Measurements from ENCODE around the gene RIC1. TPM values are rescaled to one million over a fixed set of nuclear protein-coding genes. Genes with fewer than 3 reads are reported as not detected.
"Not testable (repeated sequence)": the region's sequence is repeated elsewhere in the genome, so short reads cannot be mapped to it uniquely, and the experiment has no call there.

The RIC1 gene
- total RNA-seq, 1 donor from 2014 or later, result 25.0 TPM

DNA sequence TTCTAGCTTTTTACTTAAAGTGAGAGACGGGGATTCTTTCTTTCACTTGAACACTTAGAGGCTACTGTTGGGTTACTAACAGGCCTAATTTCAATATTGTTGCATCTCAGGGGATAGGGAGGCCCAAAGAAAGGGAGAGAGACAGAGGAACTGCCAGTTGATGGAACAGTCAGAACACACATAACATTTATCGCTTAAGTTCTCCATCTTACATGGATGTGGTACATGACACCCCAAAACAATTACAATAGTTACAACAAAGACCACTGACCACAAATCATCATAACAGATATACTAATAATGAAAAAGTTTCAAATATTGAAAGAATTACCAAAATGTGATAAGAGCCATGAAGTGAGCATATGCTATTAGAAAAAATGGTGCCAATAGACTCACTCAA is 4.3 kb upstream of the RIC1 start:
- DNase-seq (ENCODE audit: low read depth in 2 of 2), result no peak

GRCh38 chr9:5626727-5627634 is 1.9 kb upstream of the RIC1 start:
- peak in 1 of 2 donors; percentile 79 for DNase-seq (ENCODE audit: low read depth in 2 of 2)

GRCh38 chr9:5627686-5628085 is 1.2 kb upstream of the RIC1 start:
- DNase-seq (ENCODE audit: low read depth in 2 of 2), result not testable (repeated sequence)

GRCh38 chr9:5628183-5628529 is 751 bp upstream of the RIC1 start:
- DNase-seq (ENCODE audit: low read depth in 2 of 2), result no peak

- peak in 1 of 2 donors; percentile 44 for DNase-seq (ENCODE audit: low read depth in 2 of 2)
These were observed 589 bp downstream of the RIC1 start for GRCh38 chr9:5629312-5630080.

GRCh38 chr9:5630081-5630507 is 1.2 kb downstream of the RIC1 start:
- DNase-seq (ENCODE audit: low read depth in 2 of 2), result peak; percentile 36 to 47

GRCh38 chr9:5631026-5631425 is 2.1 kb downstream of the RIC1 start:
- DNase-seq (ENCODE audit: low read depth in 2 of 2), result no peak

DNA sequence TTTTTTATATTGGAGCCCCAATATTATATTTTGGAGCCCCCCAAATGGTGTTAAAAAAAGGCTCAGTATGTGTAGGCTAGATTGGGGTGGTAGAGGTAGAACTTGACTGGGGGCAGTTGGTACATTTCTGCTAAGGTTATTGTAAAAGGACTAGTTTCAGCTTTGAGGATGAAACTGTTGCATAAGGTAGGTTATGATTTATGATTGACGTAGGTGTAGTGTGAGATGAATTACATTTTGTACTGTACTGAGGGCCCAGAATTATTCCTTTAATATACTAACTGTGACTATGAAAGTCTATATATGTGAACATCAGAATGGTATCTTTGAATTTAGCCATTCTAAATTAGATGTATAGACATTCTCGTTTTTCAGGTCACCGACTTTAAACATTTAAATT is 3.6 kb downstream of the RIC1 start:
- no peak for DNase-seq (ENCODE audit: low read depth in 2 of 2)

DNA sequence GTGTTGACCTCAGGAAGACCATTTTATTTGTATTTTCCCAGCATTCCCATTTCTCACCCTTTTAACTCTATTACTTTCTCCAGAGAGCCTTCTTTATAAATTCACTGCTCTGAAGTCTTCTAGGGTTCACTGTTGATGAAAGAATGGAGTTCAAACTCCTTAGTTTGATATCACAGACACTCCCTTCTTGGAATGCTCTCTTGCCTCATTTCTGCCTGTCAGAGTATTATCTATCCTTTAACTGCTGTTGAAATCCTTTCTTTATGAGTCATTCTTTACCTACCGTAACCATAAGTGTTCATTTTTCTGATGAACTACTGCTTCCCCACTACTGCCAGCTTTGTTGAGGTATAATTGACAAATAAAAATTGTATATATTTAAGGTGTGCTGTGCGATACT is 4.3 kb downstream of the RIC1 start:
- DNase-seq (ENCODE audit: low read depth in 2 of 2), result no peak

DNA sequence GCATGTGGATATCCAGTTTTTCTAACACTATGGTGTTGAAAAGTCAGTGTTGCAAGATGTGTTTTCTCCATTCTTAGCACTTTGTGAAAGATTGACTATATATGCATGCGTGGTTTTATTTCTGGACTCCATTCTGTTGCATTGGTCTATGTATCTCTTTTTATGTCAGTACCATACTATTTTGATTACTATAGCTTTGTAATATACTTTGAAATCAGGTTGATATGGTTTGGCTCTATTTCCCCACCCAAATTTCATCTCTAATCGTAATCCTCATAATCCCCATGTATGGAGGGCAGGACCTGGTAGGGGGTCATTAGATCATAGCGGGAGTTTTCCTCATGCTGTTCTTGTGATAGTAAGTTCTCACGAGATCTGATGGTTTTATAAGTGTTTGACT is 6.5 kb downstream of the RIC1 start:
- no peak for DNase-seq (ENCODE audit: low read depth in 2 of 2)

GRCh38 chr9:5639816-5640215 is 10.9 kb downstream of the RIC1 start:
- no peak for DNase-seq (ENCODE audit: low read depth in 2 of 2)

GRCh38 chr9:5642170-5642569 is 13.3 kb downstream of the RIC1 start:
- no peak for DNase-seq (ENCODE audit: low read depth in 2 of 2)

- DNase-seq (ENCODE audit: low read depth in 2 of 2), result no peak
These were observed 14.2 kb downstream of the RIC1 start for GRCh38 chr9:5643005-5643624.

- no peak for DNase-seq (ENCODE audit: low read depth in 2 of 2)
These were observed 15.6 kb downstream of the RIC1 start for GRCh38 chr9:5644501-5644900.

- no peak for DNase-seq (ENCODE audit: low read depth in 2 of 2)
These were observed 17.2 kb downstream of the RIC1 start for GRCh38 chr9:5646116-5646515.

DNA sequence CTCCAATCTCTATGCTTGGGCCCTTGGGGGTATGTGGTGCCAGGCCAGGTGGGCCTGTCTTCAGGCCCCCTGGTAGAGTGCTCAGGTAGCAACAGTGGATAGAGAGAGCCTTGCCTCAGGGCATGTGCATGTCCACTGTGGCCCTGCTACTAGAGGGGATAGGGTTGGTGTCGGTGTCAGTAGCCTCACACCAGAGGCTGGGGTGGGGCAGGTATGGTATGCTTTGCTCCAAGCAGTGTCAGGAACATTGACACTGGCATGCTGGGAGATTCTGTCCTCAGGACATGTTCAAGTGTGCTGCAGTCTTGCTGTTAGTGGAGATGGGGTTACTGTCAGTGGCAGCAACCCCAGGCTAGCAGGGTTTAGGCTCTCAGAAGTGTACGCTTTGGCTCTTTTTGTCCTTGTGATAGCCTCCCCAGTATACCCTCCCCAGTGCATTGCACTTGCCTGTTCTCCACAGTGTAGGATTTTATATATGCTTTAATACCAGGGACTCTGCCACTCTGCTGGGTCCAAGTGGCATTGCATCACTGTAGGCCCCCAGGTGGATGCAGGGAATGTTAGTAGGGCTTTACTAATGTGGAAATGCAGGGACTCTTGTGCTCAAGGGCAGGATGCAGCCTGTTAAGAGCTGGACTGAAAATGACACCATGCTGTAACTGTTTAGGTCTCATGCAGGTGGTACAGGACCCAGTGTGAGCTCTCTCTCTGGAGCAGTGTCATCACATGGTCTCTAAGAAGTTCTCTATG is 21.6 kb downstream of the RIC1 start:
- no peak for DNase-seq (ENCODE audit: low read depth in 2 of 2)

- peak in 1 of 2 donors; percentile 3 for DNase-seq (ENCODE audit: low read depth in 2 of 2)
These were observed 22.3 kb downstream of the RIC1 start for GRCh38 chr9:5651246-5651645.

- DNase-seq (ENCODE audit: low read depth in 2 of 2), result peak in 1 of 2 donors; percentile 5
These were observed 23.9 kb downstream of the RIC1 start for GRCh38 chr9:5652821-5653220.

GRCh38 chr9:5662804-5663203 is 33.9 kb downstream of the RIC1 start:
- not testable (repeated sequence) for DNase-seq (ENCODE audit: low read depth in 2 of 2)

DNA sequence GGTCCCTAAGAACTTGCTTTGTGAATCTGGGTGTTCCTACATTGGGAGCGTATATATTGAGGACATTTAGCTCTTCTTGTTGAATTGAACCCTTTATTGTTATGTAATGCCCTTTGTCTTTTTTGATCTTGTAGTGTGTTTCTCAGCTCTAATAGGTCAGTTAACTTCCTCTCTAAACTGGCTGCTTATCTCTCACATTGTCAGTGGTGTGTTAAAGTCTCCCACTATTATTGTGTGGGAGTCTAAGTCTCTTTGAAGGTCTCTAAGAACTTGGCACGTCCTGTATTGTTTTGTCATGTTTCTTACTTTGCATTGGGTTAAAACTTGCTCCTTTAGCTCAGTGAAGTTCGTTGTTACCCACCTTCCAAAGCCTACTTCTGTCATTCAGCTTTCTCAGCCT is 36.2 kb downstream of the RIC1 start:
- peak in 1 of 2 donors; percentile 6 for DNase-seq (ENCODE audit: low read depth in 2 of 2)

DNA sequence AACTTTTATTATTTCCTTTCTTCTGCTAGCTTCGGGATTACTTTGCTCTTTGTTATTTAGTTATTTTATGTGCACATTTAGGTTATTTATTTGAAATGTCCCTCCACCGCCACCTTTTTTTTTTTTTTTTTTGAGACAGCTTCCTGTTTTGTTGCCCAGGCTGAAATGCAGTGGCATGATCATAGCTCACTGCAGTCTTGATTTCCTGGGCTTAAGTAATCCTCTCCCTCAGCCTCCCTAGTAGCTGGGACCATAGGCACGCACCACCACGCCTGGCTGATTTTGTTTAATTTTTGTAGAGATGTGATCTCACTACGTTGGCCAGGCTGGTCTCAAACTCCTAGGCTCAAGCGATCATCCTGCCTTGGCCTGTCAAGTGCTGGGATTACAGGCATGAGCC is 38.5 kb downstream of the RIC1 start:
- no peak for DNase-seq (ENCODE audit: low read depth in 2 of 2)

GRCh38 chr9:5670079-5670478 is 41.2 kb downstream of the RIC1 start:
- no peak for DNase-seq (ENCODE audit: low read depth in 2 of 2)

Data from dermis microvascular lymphatic vessel endothelial cell (primary cell).